IMR-90 (cell line): ENCODE data around the gene CPED1. TPM values are rescaled to one million over a fixed set of nuclear protein-coding genes. Genes with fewer than 3 reads are reported as not detected.

ENCODE experiments used
- ATAC-seq: fragments of 200-7000 bp; cut with Tn5 transposase; 2 replicates; pipeline ENCODE4 v1.9.1; 2020; ENCODE audit warnings: low read depth, mild to moderate bottlenecking, moderate library complexity
- BruUV-seq: library from RNA; stranded (reverse); fragments of 400-500 nt; replicated peaks from 2 replicates; lab custom pipeline; 2021; lab: Mats Ljungman, UMichigan
- CTCF ChIA-PET: fragments of 300-600 bp; formaldehyde crosslinking; extraction: SDS; loops from one replicate; lab custom pipeline; 2021; ENCODE audit warnings: antibody characterized with exemption; lab: Yijun Ruan, JAX
- POLR2A ChIA-PET: fragments of 300-600 bp; sonication (Branson Sonifier 250); formaldehyde crosslinking; loops from one replicate; lab custom pipeline; 2022; ENCODE audit warnings: antibody characterized with exemption; ENCODE audit not compliant: unreplicated experiment; lab: Charles Lee
- DNase-seq: peaks from one replicate; pipeline ENCODE4 v3.0.0; 2013
- H2AFZ ChIP-seq: replicated peaks from 2 replicates; pipeline ENCODE3; 2013; ENCODE audit warnings: low read length, mild to moderate bottlenecking; ENCODE audit not compliant: poor library complexity
- H2AK5ac ChIP-seq: 2 replicates; pipeline ENCODE4 v1.6.1; 2013; ENCODE audit warnings: low read depth, low read length, inconsistent platforms
- H2AK9ac ChIP-seq: replicated peaks from 2 replicates; pipeline ENCODE3; 2013; ENCODE audit warnings: mild to moderate bottlenecking, low read depth, low read length, moderate library complexity; ENCODE audit not compliant: poor library complexity
- H2BK120ac ChIP-seq: 2 replicates; pipeline ENCODE4 v1.6.1; 2013; ENCODE audit warnings: low read depth, low read length, inconsistent platforms
- H2BK15ac ChIP-seq: 3 replicates; pipeline ENCODE4 v1.6.1; 2013; ENCODE audit warnings: low read depth, low read length, inconsistent platforms
- H2BK20ac ChIP-seq: 2 replicates; pipeline ENCODE4 v1.6.1; 2013; ENCODE audit warnings: low read depth, mild to moderate bottlenecking, inconsistent platforms, low read length, moderate library complexity
- H2BK5ac ChIP-seq: 2 replicates; pipeline ENCODE4 v1.6.1; 2013; ENCODE audit warnings: mild to moderate bottlenecking, low read depth, low read length, inconsistent platforms; ENCODE audit not compliant: poor library complexity, severe bottlenecking
- H3K14ac ChIP-seq: replicated peaks from 2 replicates; pipeline ENCODE4 v1.6.1; 2013; ENCODE audit warnings: low read depth, low read length, inconsistent platforms
- H3K18ac ChIP-seq: 2 replicates; pipeline ENCODE4 v1.6.1; 2013; ENCODE audit warnings: low read depth, low read length, control low read depth
- H3K23ac ChIP-seq: 2 replicates; pipeline ENCODE4 v1.6.1; 2013; ENCODE audit warnings: low read depth, low read length, inconsistent platforms
- H3K27ac ChIP-seq: 2 replicates; pipeline ENCODE4 v1.5.1; 2013; ENCODE audit warnings: mild to moderate bottlenecking, control low read depth, low read length; ENCODE audit not compliant: insufficient read depth
- H3K27me3 ChIP-seq: 2 replicates; pipeline ENCODE4 v1.6.1; 2013; ENCODE audit warnings: low read length; ENCODE audit not compliant: control insufficient read depth, insufficient read depth
- H3K36me3 ChIP-seq: 2 replicates; pipeline ENCODE4 v1.6.1; 2013; ENCODE audit warnings: low read length, mixed read lengths; ENCODE audit not compliant: control insufficient read depth, insufficient read depth
- H3K4ac ChIP-seq: 2 replicates; pipeline ENCODE4 v1.6.1; 2013; ENCODE audit warnings: low read depth, low read length, inconsistent platforms
- H3K4me1 ChIP-seq: 2 replicates; pipeline ENCODE4 v1.6.1; 2013; ENCODE audit warnings: low read length, mixed read lengths; ENCODE audit not compliant: control insufficient read depth, insufficient read depth
- H3K4me2 ChIP-seq: 2 replicates; pipeline ENCODE4 v1.6.1; 2013; ENCODE audit warnings: low read depth, mild to moderate bottlenecking, control low read depth, low read length, moderate library complexity
- H3K4me3 ChIP-seq: 2 replicates; pipeline ENCODE4 v1.5.1; 2013; ENCODE audit warnings: low read depth, mild to moderate bottlenecking, control low read depth, low read length, moderate library complexity; ENCODE audit not compliant: insufficient read depth
- H3K56ac ChIP-seq: 2 replicates; pipeline ENCODE4 v1.6.1; 2013; ENCODE audit warnings: low read length, inconsistent platforms; ENCODE audit not compliant: insufficient read depth; ENCODE audit errors: extremely low read depth
- H3K79me1 ChIP-seq, 2 experiments: 2 replicates each; pipeline ENCODE4 v1.6.1; 2013; ENCODE audit warnings: low read length in 2 of 2, inconsistent platforms in 1 of 2, low read depth in 1 of 2
- H3K9ac ChIP-seq: 2 replicates; pipeline ENCODE4 v1.6.1; 2013; ENCODE audit warnings: low read depth, low read length, control low read depth
- H3K9me1 ChIP-seq: 2 replicates; pipeline ENCODE4 v1.6.1; 2013; ENCODE audit warnings: low read length, inconsistent platforms; ENCODE audit not compliant: insufficient read depth
- H3K9me3 ChIP-seq: 2 replicates; pipeline ENCODE4 v1.6.1; 2013; ENCODE audit warnings: low read length; ENCODE audit not compliant: control insufficient read depth, insufficient read depth
- H4K20me1 ChIP-seq: 2 replicates; pipeline ENCODE4 v1.6.1; 2013; ENCODE audit warnings: low read length, inconsistent platforms; ENCODE audit not compliant: insufficient read depth
- H4K5ac ChIP-seq: 2 replicates; pipeline ENCODE4 v1.6.1; 2013; ENCODE audit warnings: mild to moderate bottlenecking, low read depth, low read length, control low read depth
- H4K8ac ChIP-seq, 2 experiments: 2 replicates each; pipeline ENCODE4 v1.6.1; 2013; ENCODE audit warnings: low read depth in 2 of 2, low read length in 2 of 2, control low read depth in 1 of 2, inconsistent platforms in 1 of 2
- H4K91ac ChIP-seq: 2 replicates; pipeline ENCODE4 v1.6.1; 2013; ENCODE audit warnings: low read depth, low read length, inconsistent platforms; ENCODE audit not compliant: insufficient read depth
- BHLHE40 ChIP-seq: fragments of 150-350 bp; IDR thresholded peaks from 2 replicates; pipeline ENCODE4 v1.6.1; 2016; ENCODE audit warnings: mild to moderate bottlenecking, low read depth, low read length
- CEBPB ChIP-seq: IDR thresholded peaks from 2 replicates; pipeline ENCODE4 v1.6.1; 2012; ENCODE audit warnings: low read depth, low read length, improper control_type of control experiment
- MAFK ChIP-seq: IDR thresholded peaks from 2 replicates; pipeline ENCODE4 v1.6.1; 2012; ENCODE audit warnings: low read depth, low read length, improper control_type of control experiment
- MAZ ChIP-seq: IDR thresholded peaks from 2 replicates; pipeline ENCODE4 v1.6.1; 2012; ENCODE audit warnings: low read depth, mild to moderate bottlenecking, low read length, improper control_type of control experiment, moderate library complexity, borderline replicate concordance
- RCOR1 ChIP-seq: IDR thresholded peaks from 2 replicates; pipeline ENCODE4 v1.6.1; 2012; ENCODE audit warnings: mild to moderate bottlenecking, low read length, improper control_type of control experiment; ENCODE audit not compliant: insufficient replicate concordance
- RFX5 ChIP-seq: IDR thresholded peaks from 2 replicates; pipeline ENCODE4 v1.8.0; 2012; ENCODE audit warnings: low read depth, mild to moderate bottlenecking, low read length, moderate library complexity
- SMC3 ChIP-seq: fragments of 150-350 bp; IDR thresholded peaks from 2 replicates; pipeline ENCODE4 v1.6.1; 2016; ENCODE audit warnings: low read depth, mild to moderate bottlenecking, antibody characterized with exemption, low read length, moderate library complexity
- WGBS, 2 experiments: methylation state at CpG; one replicate each; pipeline versions ENCODE4 v1.1.5 to v1.1.7; 2013; ENCODE audit warnings: missing lambda C conversion rate in 2 of 2; ENCODE audit not compliant: insufficient read length in 1 of 2; ENCODE audit errors: extremely low coverage in 2 of 2; 5-methylcytosine and 5-hydroxymethylcytosine counted together
- dilution Hi-C: fragments of 300-500 bp; cut with HindIII; formaldehyde crosslinking; loops from one replicate; pipeline ENCODE4 v1.14.3; 2018; ENCODE audit warnings: low sequenced_read_pairs; ENCODE audit not compliant: unreplicated experiment
- in situ Hi-C: fragments of 300-500 bp; cut with MboI; formaldehyde crosslinking; loops from 3 replicates; pipeline ENCODE4 v1.14.3; 2019; ENCODE audit warnings: low sequenced_read_pairs, inconsistent platforms, mixed read lengths
- intact Hi-C: fragments of 100-400 bp; cut with micrococcal nuclease; formaldehyde crosslinking; loops from 2 replicates; pipeline ENCODE4 v1.10.0; 2022
- polyA plus RNA-seq, 3 experiments: library from polyadenylated mRNA; depleted of rRNA; stranded (reverse); fragments of >200 nt; gene quantifications; 2 replicates each; pipeline ENCODE4 v1.2.3, GENCODE V29; 2012; ENCODE audit warnings: low replicate concordance in 1 of 3
- total RNA-seq: library from RNA; depleted of rRNA; stranded (reverse); fragments of >200 nt; gene quantifications from 2 replicates; pipeline ENCODE4 v1.2.3, GENCODE V29; 2012
- TF ChIP-seq, protein P1 (sequence below): fragments of 150-350 bp; IDR thresholded peaks from 2 replicates; pipeline ENCODE4 v1.6.1; 2017; ENCODE audit warnings: mild to moderate bottlenecking, antibody characterized with exemption, low read length, low read depth

CPED1 gene
- total and polyA plus RNA-seq, 2 of the 4 experiments (the other 2 are of a cell fraction): 31.2 to 96.8 TPM

DNA sequence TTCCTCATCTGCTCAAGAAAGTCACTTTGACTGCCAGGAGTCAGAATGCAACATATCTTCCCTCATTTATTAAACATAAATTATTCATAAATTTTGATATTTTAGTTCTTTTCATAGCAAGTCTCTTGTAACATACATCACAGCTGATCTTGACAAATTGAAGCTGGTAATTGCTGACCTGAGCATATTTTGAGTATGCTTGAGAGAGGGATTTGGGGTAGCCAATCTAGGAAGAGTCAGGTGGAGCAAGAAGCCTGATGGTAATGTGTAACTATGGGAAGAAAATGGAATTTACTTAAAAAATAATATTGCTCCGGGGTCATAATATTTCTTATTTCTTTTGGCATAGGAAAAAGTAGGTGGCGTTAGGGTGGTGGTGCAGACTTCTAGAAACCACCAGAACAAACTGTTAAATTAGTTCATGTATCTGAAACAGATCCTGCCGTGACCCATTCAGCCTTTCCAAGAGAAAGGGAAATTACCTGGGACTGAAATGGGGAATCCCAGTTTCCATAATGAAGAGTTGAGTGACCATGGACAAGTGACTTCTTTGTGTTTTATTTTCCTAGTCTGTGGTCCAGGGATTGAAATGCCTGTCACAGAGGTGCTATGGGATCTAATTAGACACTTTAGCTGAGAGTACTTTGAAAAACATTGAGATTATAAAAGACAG lies 12.9 kb downstream of the CPED1 start:
- Histone ChIP-seq H4K91ac (no peak overlapping the region), H3K36me3 (no peaks in the 10 kb centered on the region), H3K4me1 (peaks cover 17% of the 10 kb centered on the region), H2BK20ac (peak overlapping the region; percentile 62; the same call in 1 of the 2 replicates), H3K4me2 (no peak overlapping the region), H4K20me1 (peaks cover 3% of the 10 kb centered on the region; the same call in 1 of the 2 replicates), H3K18ac (peak overlapping the region; percentile 57; the same call in 1 of the 2 replicates), H4K8ac (peak overlapping the region in 1 of 2 experiments; percentile 69; a peak in 2 of 4 replicates), H2BK5ac (peak overlapping the region; percentile 91), H3K4ac (peak overlapping the region; percentile 28; the same call in 1 of the 2 replicates), H2AK5ac (peak overlapping the region; percentile 31; the same call in 1 of the 2 replicates), H2BK15ac (peak overlapping the region; percentile 60; the same call in 2 of the 3 replicates), H3K27me3 (no peaks in the 10 kb centered on the region), H3K79me1 (peaks cover 30 to 65% of the 10 kb centered on the region in 2 experiments), H3K9me1 (peaks cover 13% of the 10 kb centered on the region), H3K27ac (no peak overlapping the region), H3K9me3 (no peaks in the 10 kb centered on the region), H3K4me3 (no peak overlapping the region), H4K5ac (peak overlapping the region; percentile 54; the same call in 1 of the 2 replicates), H3K56ac (no peak overlapping the region), H3K14ac (peak overlapping the region; percentile 20), H3K23ac (peak overlapping the region; percentile 3; the same call in 1 of the 2 replicates), H3K9ac (no peak overlapping the region), H2AFZ (no peak overlapping the region), H2AK9ac (no peak overlapping the region), H2BK120ac (peak overlapping the region; percentile 26; the same call in 1 of the 2 replicates)
- CTCF ChIA-PET: interaction anchor here (0.6 to 1.3 kb wide), 5 partner anchors 10 to 38 kb away, joined by 3 to 5 read pairs (median 3); partner anchors contain the start of gene CPED1
- TF ChIP-seq MAZ (no peak), MAFK (peak; percentile 94), SMC3 (no peak), RFX5 (peak; percentile 56), BHLHE40 (no peak), CEBPB (no peak), RCOR1 (no peak)
- TF ChIP-seq, protein P1, sequence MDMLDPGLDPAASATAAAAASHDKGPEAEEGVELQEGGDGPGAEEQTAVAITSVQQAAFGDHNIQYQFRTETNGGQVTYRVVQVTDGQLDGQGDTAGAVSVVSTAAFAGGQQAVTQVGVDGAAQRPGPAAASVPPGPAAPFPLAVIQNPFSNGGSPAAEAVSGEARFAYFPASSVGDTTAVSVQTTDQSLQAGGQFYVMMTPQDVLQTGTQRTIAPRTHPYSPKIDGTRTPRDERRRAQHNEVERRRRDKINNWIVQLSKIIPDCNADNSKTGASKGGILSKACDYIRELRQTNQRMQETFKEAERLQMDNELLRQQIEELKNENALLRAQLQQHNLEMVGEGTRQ: no peak
- WGBS, 2 experiments: no CpG with 5 or more reads among the region's 3 CpGs
- no peak for DNase-seq
- dilution Hi-C loops (no loop called here), in situ Hi-C loops (no loop called here), intact Hi-C loops (no loop called here)
- no peak for ATAC-seq
- POLR2A ChIA-PET: no interaction called here
- BruUV-seq: no TSS peak
